Karpas-422 (cell line): ENCODE data around the gene SELENOF. TPM values are rescaled to one million over a fixed set of nuclear protein-coding genes. Genes with fewer than 3 reads are reported as not detected.

ENCODE experiments used
- DNase-seq: peaks from one replicate; pipeline ENCODE4 v3.0.0-alpha.2; 2015
- H2AFZ ChIP-seq: fragments of 200-600 bp; sonication (generic); 2 replicates; pipeline ENCODE4 v1.6.1; 2014; ENCODE audit warnings: antibody characterized with exemption, low read length, mixed read lengths
- H3K27ac ChIP-seq: fragments of 200-600 bp; sonication (generic); 2 replicates; pipeline ENCODE4 v1.5.1; 2014; ENCODE audit warnings: mild to moderate bottlenecking, low read length, moderate library complexity
- H3K27me3 ChIP-seq: fragments of 200-600 bp; sonication (generic); 2 replicates; pipeline ENCODE4 v1.6.1; 2014; ENCODE audit warnings: low read length, mixed read lengths
- H3K36me3 ChIP-seq: fragments of 200-600 bp; sonication (generic); 2 replicates; pipeline ENCODE4 v1.6.1; 2014; ENCODE audit warnings: low read length, mixed read lengths; ENCODE audit not compliant: insufficient read depth
- H3K4me1 ChIP-seq: fragments of 200-600 bp; sonication (generic); 2 replicates; pipeline ENCODE4 v1.6.1; 2014; ENCODE audit warnings: mild to moderate bottlenecking, low read length, mixed read lengths
- H3K4me2 ChIP-seq: fragments of 200-600 bp; sonication (generic); 2 replicates; pipeline ENCODE4 v1.6.1; 2014; ENCODE audit warnings: low read length, low read depth, mild to moderate bottlenecking; ENCODE audit not compliant: poor library complexity, severe bottlenecking
- H3K4me3 ChIP-seq: fragments of 200-600 bp; sonication (generic); 2 replicates; pipeline ENCODE4 v1.5.1; 2014; ENCODE audit warnings: mild to moderate bottlenecking, antibody characterized with exemption, low read length, mixed read lengths
- H3K79me2 ChIP-seq: fragments of 200-600 bp; sonication (generic); 2 replicates; pipeline ENCODE4 v1.6.1; 2014; ENCODE audit warnings: mild to moderate bottlenecking, low read length, mixed read lengths
- H3K9ac ChIP-seq: fragments of 200-600 bp; sonication (generic); 2 replicates; pipeline ENCODE4 v1.6.0; 2014; ENCODE audit warnings: low read length
- H3K9me2 ChIP-seq: fragments of 200-600 bp; sonication (generic), shearing (Covaris generic); replicated peaks from 2 replicates; pipeline ENCODE4 v1.6.0; 2014; ENCODE audit warnings: mild to moderate bottlenecking, low read length, moderate library complexity; ENCODE audit not compliant: insufficient read depth
- H3K9me3 ChIP-seq: fragments of 300-700, 200-600 bp; sonication (generic); 2 replicates; pipeline ENCODE4 v1.6.1; 2014; ENCODE audit warnings: low read length, mixed read lengths
- H4K20me1 ChIP-seq: fragments of 200-600 bp; sonication (generic); 2 replicates; pipeline ENCODE4 v1.6.1; 2014; ENCODE audit warnings: mild to moderate bottlenecking, antibody characterized with exemption, low read length, low read depth; ENCODE audit not compliant: insufficient read depth
- total RNA-seq: library from RNA; depleted of rRNA; stranded (reverse); fragments of >200 nt; shearing (Covaris generic); gene quantifications from 2 replicates; pipeline ENCODE4 v1.2.3, GENCODE V29; 2014; ENCODE audit warnings: low replicate concordance

The SELENOF gene
- total RNA-seq, 1 experiment from 2014 or later: 197 TPM

- Histone ChIP-seq H3K27ac (no peak overlapping the region), H3K4me3 (no peak overlapping the region), H2AFZ (no peak overlapping the region), H3K36me3 (no peaks in the 10 kb centered on the region), H3K27me3 (no peaks in the 10 kb centered on the region), H3K4me2 (no peak overlapping the region), H3K9ac (no peak overlapping the region), H3K9me2 (no peaks in the 10 kb centered on the region), H3K4me1 (no peaks in the 10 kb centered on the region), H3K79me2 (no peaks in the 10 kb centered on the region), H4K20me1 (no peaks in the 10 kb centered on the region), H3K9me3 (no peaks in the 10 kb centered on the region)
- DNase-seq: no peak
Measured at GRCh38 chr1:86829321-86829720, 84.6 kb downstream of the SELENOF start.

GRCh38 chr1:86828024-86828423, 85.9 kb downstream of the SELENOF start:
- Histone ChIP-seq H3K9me2 (no peaks in the 10 kb centered on the region), H3K4me1 (no peaks in the 10 kb centered on the region), H3K27me3 (no peaks in the 10 kb centered on the region), H3K36me3 (no peaks in the 10 kb centered on the region), H3K9ac (no peak overlapping the region), H2AFZ (no peak overlapping the region), H3K79me2 (no peaks in the 10 kb centered on the region), H3K9me3 (no peaks in the 10 kb centered on the region), H3K27ac (no peak overlapping the region), H3K4me2 (no peak overlapping the region), H3K4me3 (no peak overlapping the region), H4K20me1 (no peaks in the 10 kb centered on the region)
- DNase-seq: no peak

- H3K9ac ChIP-seq: no peak overlapping the region
Measured at GRCh38 chr1:86826856-86827255, 87.1 kb downstream of the SELENOF start.

GRCh38 chr1:86825319-86825718, 88.6 kb downstream of the SELENOF start:
- no peaks in the 10 kb centered on the region for H3K36me3 ChIP-seq
- H4K20me1 ChIP-seq: no peaks in the 10 kb centered on the region
- no peaks in the 10 kb centered on the region for H3K9me2 ChIP-seq
- H3K4me1 ChIP-seq: no peaks in the 10 kb centered on the region
- H3K4me2 ChIP-seq: no peak overlapping the region
- no peaks in the 10 kb centered on the region for H3K79me2 ChIP-seq
- no peak overlapping the region for H3K9ac ChIP-seq
- no peak overlapping the region for H3K4me3 ChIP-seq
- H3K27ac ChIP-seq: no peak overlapping the region
- H3K27me3 ChIP-seq: no peaks in the 10 kb centered on the region
- no peak for DNase-seq
- no peak overlapping the region for H2AFZ ChIP-seq
- H3K9me3 ChIP-seq: no peaks in the 10 kb centered on the region

More at GRCh38 chr1:86826856-86827255, 87.1 kb downstream of the SELENOF start:
- Histone ChIP-seq H3K9me2 (no peaks in the 10 kb centered on the region), H2AFZ (no peak overlapping the region), H3K36me3 (no peaks in the 10 kb centered on the region), H4K20me1 (no peaks in the 10 kb centered on the region), H3K4me3 (no peak overlapping the region), H3K4me1 (no peaks in the 10 kb centered on the region), H3K27me3 (no peaks in the 10 kb centered on the region), H3K9me3 (no peaks in the 10 kb centered on the region), H3K79me2 (no peaks in the 10 kb centered on the region), H3K4me2 (no peak overlapping the region), H3K27ac (no peak overlapping the region)
- no peak for DNase-seq

- no peaks in the 10 kb centered on the region for H4K20me1 ChIP-seq
- no peaks in the 10 kb centered on the region for H3K79me2 ChIP-seq
- no peak for DNase-seq
- no peaks in the 10 kb centered on the region for H3K27me3 ChIP-seq
- no peak overlapping the region for H3K9ac ChIP-seq
- H3K36me3 ChIP-seq: no peaks in the 10 kb centered on the region
- no peaks in the 10 kb centered on the region for H3K9me3 ChIP-seq
- H3K27ac ChIP-seq: no peak overlapping the region
- no peak overlapping the region for H3K4me3 ChIP-seq
- no peaks in the 10 kb centered on the region for H3K9me2 ChIP-seq
- H2AFZ ChIP-seq: no peak overlapping the region
- H3K4me1 ChIP-seq: no peaks in the 10 kb centered on the region
- no peak overlapping the region for H3K4me2 ChIP-seq
Measured at GRCh38 chr1:86823821-86824500, 90.0 kb downstream of the SELENOF start.

- Histone ChIP-seq H3K4me3 (no peak overlapping the region), H3K9me3 (no peaks in the 10 kb centered on the region), H2AFZ (no peak overlapping the region), H3K79me2 (no peaks in the 10 kb centered on the region), H3K4me2 (no peak overlapping the region), H3K36me3 (no peaks in the 10 kb centered on the region), H4K20me1 (no peaks in the 10 kb centered on the region), H3K27me3 (no peaks in the 10 kb centered on the region), H3K9me2 (no peaks in the 10 kb centered on the region), H3K9ac (no peak overlapping the region), H3K27ac (no peak overlapping the region), H3K4me1 (no peaks in the 10 kb centered on the region)
- no peak for DNase-seq
Measured at GRCh38 chr1:86823386-86823785, 90.5 kb downstream of the SELENOF start.

GRCh38 chr1:86822459-86822858, 91.5 kb downstream of the SELENOF start:
- H3K27me3 ChIP-seq: no peaks in the 10 kb centered on the region
- H3K27ac ChIP-seq: no peak overlapping the region
- no peak overlapping the region for H2AFZ ChIP-seq
- no peaks in the 10 kb centered on the region for H3K4me1 ChIP-seq
- no peaks in the 10 kb centered on the region for H3K9me2 ChIP-seq
- H3K4me2 ChIP-seq: no peak overlapping the region
- no peak overlapping the region for H3K4me3 ChIP-seq
- no peak overlapping the region for H3K9ac ChIP-seq
- H4K20me1 ChIP-seq: no peaks in the 10 kb centered on the region
- no peaks in the 10 kb centered on the region for H3K79me2 ChIP-seq
- DNase-seq: no peak
- H3K9me3 ChIP-seq: no peaks in the 10 kb centered on the region
- H3K36me3 ChIP-seq: no peaks in the 10 kb centered on the region

- Histone ChIP-seq H3K27me3 (no peaks in the 10 kb centered on the region), H3K4me3 (no peak overlapping the region), H3K9ac (no peak overlapping the region), H3K4me2 (no peak overlapping the region), H3K27ac (no peak overlapping the region), H3K79me2 (no peaks in the 10 kb centered on the region), H3K36me3 (no peaks in the 10 kb centered on the region), H3K9me3 (no peaks in the 10 kb centered on the region), H3K4me1 (no peaks in the 10 kb centered on the region), H3K9me2 (no peaks in the 10 kb centered on the region), H4K20me1 (no peaks in the 10 kb centered on the region), H2AFZ (no peak overlapping the region)
- no peak for DNase-seq
Measured at GRCh38 chr1:86821956-86822355, 92.0 kb downstream of the SELENOF start.
